A549 (cell line): ENCODE measurements around the gene FRMD4A. TPM values are rescaled to one million over a fixed set of nuclear protein-coding genes. Genes with fewer than 3 reads are reported as not detected.

Experiments
- ATAC-seq, 2 experiments: fragments of 200-7000 bp in 1 of 2; fragments of >200 bp in 1 of 2; cut with Nextera tagmentation in 1 of 2; cut with Tn5 transposase in 1 of 2; 3 replicates each; pipeline versions ENCODE4 v1.8.0 to v1.9.1; 2018 to 2020; ENCODE audit warnings: mild to moderate bottlenecking in 1 of 2, moderate library complexity in 1 of 2
- CTCF ChIA-PET: fragments of 300-600 bp; sonication (Branson Sonifier 250); formaldehyde crosslinking; extraction: SDS; loops from one replicate; lab custom pipeline; 2021; ENCODE audit warnings: antibody characterized with exemption, inconsistent platforms; lab: Yijun Ruan, JAX
- POLR2A ChIA-PET: fragments of 350-600 bp; formaldehyde crosslinking; extraction: SDS; loops from one replicate; lab custom pipeline; 2021; ENCODE audit warnings: antibody characterized with exemption, inconsistent platforms; lab: Yijun Ruan, JAX
- DNase-seq, 2 experiments: peaks; one replicate each; pipeline versions ENCODE4 v3.0.0 to v3.0.0-alpha.2; 2011 to 2016; ENCODE audit warnings: low read depth in 1 of 2, low spot score in 1 of 2
- FAIRE-seq: peaks from 2 replicates; lab custom pipeline; 2011; peaks lifted over from hg19 to GRCh38; lab: Jason Lieb, UNC
- H3K27ac ChIP-seq, 2 experiments: fragments of >200 bp; sonication (Bioruptor Twin); formaldehyde crosslinking; 3 replicates each; pipeline ENCODE4 v1.5.1; 2016 to 2017
- H3K4me1 ChIP-seq: fragments of >200 bp; sonication (Bioruptor Twin); formaldehyde crosslinking; 3 replicates; pipeline ENCODE4 v1.6.1; 2016
- H3K4me2 ChIP-seq: fragments of >200 bp; sonication (Bioruptor Twin); formaldehyde crosslinking; 3 replicates; pipeline ENCODE4 v1.6.1; 2016
- H3K4me3 ChIP-seq: fragments of >200 bp; sonication (Bioruptor Twin); formaldehyde crosslinking; 3 replicates; pipeline ENCODE4 v1.5.1; 2016
- H3K9me3 ChIP-seq: fragments of >200 bp; sonication (Bioruptor Twin); formaldehyde crosslinking; 3 replicates; pipeline ENCODE4 v1.6.1; 2016
- BCL3 ChIP-seq: fragments of >200 bp; sonication (Bioruptor Twin); formaldehyde crosslinking; IDR thresholded peaks from 3 replicates; pipeline ENCODE4 v1.6.1; 2016
- BHLHE40 ChIP-seq: IDR thresholded peaks from 2 replicates; pipeline ENCODE4 v1.6.1; 2012; ENCODE audit warnings: low read depth, low read length, inconsistent platforms
- CBX8 ChIP-seq: fragments of 200-600 bp; sonication (generic); IDR thresholded peaks from 2 replicates; pipeline ENCODE4 v1.6.1; 2016
- CHD2 ChIP-seq: fragments of 150-350 bp; IDR thresholded peaks from 2 replicates; pipeline ENCODE4 v1.6.1; 2014; ENCODE audit warnings: low read length; ENCODE audit not compliant: partially characterized antibody
- ESRRA ChIP-seq: fragments of 150-350 bp; IDR thresholded peaks from 2 replicates; pipeline ENCODE4 v1.6.1; 2014; ENCODE audit warnings: mild to moderate bottlenecking, low read length, borderline replicate concordance
- FOXS1 ChIP-seq: fragments of 250-450 bp; sonication (Bioruptor Pico); IDR thresholded peaks from 2 replicates; pipeline ENCODE4 v1.5.0; 2020; ENCODE audit warnings: mild to moderate bottlenecking, moderate library complexity
- HDAC2 ChIP-seq: fragments of 200-600 bp; sonication (generic); IDR thresholded peaks from 2 replicates; pipeline ENCODE4 v1.6.1; 2016
- HES2 ChIP-seq: fragments of >200 bp; sonication (Bioruptor Twin); formaldehyde crosslinking; IDR thresholded peaks from 2 replicates; pipeline ENCODE4 v1.6.1; 2016
- HEYL ChIP-seq: fragments of 250-450 bp; sonication (Bioruptor Pico); IDR thresholded peaks from 2 replicates; pipeline ENCODE4 v1.8.0; 2021; ENCODE audit warnings: mild to moderate bottlenecking, moderate library complexity
- HOXA7 ChIP-seq: fragments of 250-450 bp; sonication (Bioruptor Pico); IDR thresholded peaks from 2 replicates; pipeline ENCODE4 v1.5.0; 2020; ENCODE audit warnings: mild to moderate bottlenecking, moderate library complexity
- JUN ChIP-seq, 2 experiments: fragments of >200 bp; sonication (Bioruptor Twin); formaldehyde crosslinking; IDR thresholded peaks; 2 replicates in 1 of 2; 3 replicates in 1 of 2; pipeline ENCODE4 v1.6.1; 2016 to 2017
- KDM1A ChIP-seq: fragments of 200-600 bp; sonication (generic); IDR thresholded peaks from 2 replicates; pipeline ENCODE4 v1.6.1; 2016; ENCODE audit warnings: low read depth, mild to moderate bottlenecking
- KDM5A ChIP-seq: fragments of 200-600 bp; sonication (generic); IDR thresholded peaks from 2 replicates; pipeline ENCODE4 v1.6.1; 2016; ENCODE audit warnings: antibody characterized with exemption, mild to moderate bottlenecking
- PBX3 ChIP-seq: IDR thresholded peaks from 2 replicates; pipeline ENCODE4 v1.6.1; 2012
- PHF8 ChIP-seq: fragments of 200-600 bp; sonication (generic); IDR thresholded peaks from 2 replicates; pipeline ENCODE4 v1.6.1; 2016; ENCODE audit warnings: low read depth, mild to moderate bottlenecking, antibody characterized with exemption, moderate library complexity, borderline replicate concordance
- POLR2A ChIP-seq: IDR thresholded peaks from 2 replicates; pipeline ENCODE4 v1.6.1; 2012; ENCODE audit warnings: mild to moderate bottlenecking, low read length
- RAD21 ChIP-seq, 2 experiments: fragments of >200 bp in 1 of 2; sonication (Bioruptor Twin) in 1 of 2; formaldehyde crosslinking in 1 of 2; IDR thresholded peaks in 1 of 2; conservative IDR thresholded peaks in 1 of 2; 2 replicates in 1 of 2; 3 replicates in 1 of 2; pipeline ENCODE4 v1.6.1; 2012 to 2018; ENCODE audit warnings: inconsistent platforms in 1 of 2
- RCOR1 ChIP-seq: fragments of 150-350 bp; IDR thresholded peaks from 2 replicates; pipeline ENCODE4 v1.6.1; 2014; ENCODE audit warnings: antibody characterized with exemption, low read length, low read depth
- RNF2 ChIP-seq: fragments of 200-600 bp; sonication (generic); IDR thresholded peaks from 2 replicates; pipeline ENCODE4 v1.6.1; 2016; ENCODE audit warnings: low read depth, mild to moderate bottlenecking, antibody characterized with exemption, moderate library complexity, borderline replicate concordance
- SREBF2 ChIP-seq: fragments of 450-650 bp; IDR thresholded peaks from 2 replicates; pipeline ENCODE4 v1.6.1; 2014; ENCODE audit warnings: mild to moderate bottlenecking, moderate library complexity
- TFCP2L1 ChIP-seq: fragments of 250-450 bp; sonication (Bioruptor Pico); IDR thresholded peaks from 2 replicates; pipeline ENCODE4 v1.5.0; 2021; ENCODE audit warnings: mild to moderate bottlenecking
- USF2 ChIP-seq: fragments of 450-650 bp; IDR thresholded peaks from 2 replicates; pipeline ENCODE4 v1.6.1; 2014; ENCODE audit warnings: antibody characterized with exemption
- ZC3H11A ChIP-seq: fragments of 450-650 bp; IDR thresholded peaks from 2 replicates; pipeline ENCODE4 v1.6.1; 2014; ENCODE audit warnings: antibody characterized with exemption, mild to moderate bottlenecking
- ZNF302 ChIP-seq: fragments of 250-450 bp; sonication (Bioruptor Pico); IDR thresholded peaks from 2 replicates; pipeline ENCODE4 v1.9.0; 2021; ENCODE audit warnings: inconsistent platforms, mild to moderate bottlenecking, moderate library complexity
- WGBS: methylation state at CpG from one replicate; pipeline ENCODE4 v1.1.6; 2017; ENCODE audit errors: missing lambda C conversion rate; 5-methylcytosine and 5-hydroxymethylcytosine counted together
- polyA plus RNA-seq, 4 experiments: library from polyadenylated mRNA; depleted of rRNA in 3 of 4; stranded (reverse); fragments of >200 nt; fragmentation: RNase III in 1 of 4; extraction: RNeasy Plus Mini Kit Qiagen cat#74134 plus additional on column Dnase treatment in 1 of 4; gene quantifications; 2 replicates in 3 of 4; 3 replicates in 1 of 4; pipeline ENCODE4 v1.2.3, GENCODE V29; 2011 to 2017

The FRMD4A gene
- polyA plus RNA-seq, 2 of the 4 experiments (the other 2 are of a cell fraction), result 2.5 to 4.7 TPM

GRCh38 chr10:14150526-14150925 is 180.2 kb downstream of the FRMD4A start:
- H3K4me3 ChIP-seq, result no peak overlapping the region
- ChIA-PET CTCF (no interaction called here), POLR2A (no interaction called here)
- H3K4me2 ChIP-seq, result no peak overlapping the region
- TF ChIP-seq JUN (IDR thresholded peaks at IDR 0.05), result no peak
- no peak for TF ChIP-seq CHD2
- TF ChIP-seq ESRRA, result no peak
- no peak for TF ChIP-seq KDM1A
- TF ChIP-seq RAD21 (conservative IDR thresholded peaks at IDR 0.05 in 1 of 2, IDR thresholded peaks at IDR 0.05 in 1 of 2), result no peak
- TF ChIP-seq ZNF302 (CRISPR knock-in tag), result no peak
- TF ChIP-seq RNF2, result no peak
- TF ChIP-seq KDM5A, result no peak
- TF ChIP-seq BHLHE40, result no peak
- TF ChIP-seq USF2, result no peak
- DNase-seq, result no peak
- H3K9me3 ChIP-seq, result peaks cover 8% of the 10 kb centered on the region; the same call in 2 of the 3 replicates
- H3K27ac ChIP-seq, result no peak overlapping the region
- WGBS, result 24% methylated on average over 4 of the region's 4 CpGs
- FAIRE-seq, result no peak
- no peaks in the 10 kb centered on the region for H3K4me1 ChIP-seq
- ATAC-seq, result no peak

- H3K9me3 ChIP-seq, result no peaks in the 10 kb centered on the region; the same call in 2 of the 3 replicates
- POLR2A ChIA-PET, result no interaction called here
- 19% methylated on average over 4 of the region's 4 CpGs for WGBS
- H3K4me2 ChIP-seq, result no peak overlapping the region
- H3K27ac ChIP-seq, result no peak overlapping the region
- no peak for ATAC-seq
- TF ChIP-seq POLR2A, result no peak
- TF ChIP-seq CHD2, result no peak
- no peak for TF ChIP-seq CBX8
- TF ChIP-seq RCOR1, result no peak
- no peak for TF ChIP-seq BCL3
- TF ChIP-seq ZNF302 (CRISPR knock-in tag), result no peak
- no peak for TF ChIP-seq KDM1A
- TF ChIP-seq PHF8, result no peak
- no peak for TF ChIP-seq ZC3H11A
- no peak for TF ChIP-seq PBX3
- TF ChIP-seq SREBF2, result no peak
- no peak for TF ChIP-seq HDAC2
- no peak for TF ChIP-seq JUN (IDR thresholded peaks at IDR 0.05)
- no peak for TF ChIP-seq FOXS1 (CRISPR knock-in tag)
- no peak for TF ChIP-seq TFCP2L1 (CRISPR knock-in tag)
- TF ChIP-seq ESRRA, result no peak
- TF ChIP-seq HOXA7 (CRISPR knock-in tag), result no peak
- TF ChIP-seq HEYL, result no peak
- no peak for TF ChIP-seq RNF2
- no peak for TF ChIP-seq HES2
- no peak overlapping the region for H3K4me3 ChIP-seq
- DNase-seq, result no peak
- FAIRE-seq, result no peak
- no peaks in the 10 kb centered on the region for H3K4me1 ChIP-seq
- CTCF ChIA-PET, result no interaction called here
These were observed 184.2 kb downstream of the FRMD4A start for GRCh38 chr10:14146501-14146900.
